Measurements from ENCODE around the gene IFNAR1. TPM values are rescaled to one million over a fixed set of nuclear protein-coding genes. Genes with fewer than 3 reads are reported as not detected.
A peak's percentile ranks its signal among the peaks of the same experiment; 100 is the strongest.

IFNAR1 gene
- total and polyA plus RNA-seq, 9 of the 15 experiments (the other 6 are each of a cell fraction or from before 2014, with no cell fraction given): 8.6 to 31.8 (median 14.8) TPM

GRCh38 chr21:33378081-33378480 is 53.3 kb downstream of the IFNAR1 start:
- Histone ChIP-seq H2AFZ (ENCODE audit: low read depth, low read length) (no peak overlapping the region), H4K20me1 (replicated peaks; ENCODE audit: control insufficient read depth, insufficient read depth, low read length) (no peaks in the 10 kb centered on the region), H3K79me2 (ENCODE audit: control insufficient read depth, insufficient read depth, low read length) (no peaks in the 10 kb centered on the region), H3K4me3 (no peak overlapping the region), H3K9me1 (ENCODE audit: control insufficient read depth, insufficient read depth, low read length) (no peaks in the 10 kb centered on the region), H3K27me3 (ENCODE audit: control insufficient read depth in 2 of 2, insufficient read depth in 2 of 2, low read length in 2 of 2) (peaks cover 6 to 14% of the 10 kb centered on the region in 2 experiments; a peak in 2 of 5 replicates), H3K27ac (ENCODE audit: extremely low read depth, low read depth, low read length) (no peak overlapping the region), H3K9ac (ENCODE audit: insufficient read depth in 1 of 2, low read depth in 2 of 2, low read length in 2 of 2) (no peak overlapping the region), H3K4me1 (replicated peaks in 1 of 2; ENCODE audit: control insufficient read depth in 2 of 2, insufficient read depth in 2 of 2, low read length in 2 of 2) (peaks cover 5 to 21% of the 10 kb centered on the region in 2 experiments), H3K4me2 (ENCODE audit: insufficient read depth, low read length) (no peak overlapping the region), H3K36me3 (ENCODE audit: control insufficient read depth, insufficient read depth, low read length) (no peaks in the 10 kb centered on the region), H3K9me3 (replicated peaks; ENCODE audit: control insufficient read depth, insufficient read depth, low read depth, low read length) (no peaks in the 10 kb centered on the region)
- peak; percentile 47; the same call in 1 of the 2 replicates for TF ChIP-seq ZBTB33 (CRISPR knock-in tag; IDR thresholded peaks at IDR 0.05)
- TF ChIP-seq RAD51 (IDR thresholded peaks at IDR 0.05; ENCODE audit: borderline replicate concordance, low read depth): no peak
- no peak for TF ChIP-seq THAP7 (CRISPR knock-in tag; IDR thresholded peaks at IDR 0.05)
- ATAC-seq (no peak), DNase-seq (ENCODE audit: extremely low read depth in 1 of 4, low spot score in 3 of 4) (no peak), FAIRE-seq (no peak)
- BruUV-seq (replicated peaks): no TSS peak
- ChIA-PET CTCF (ENCODE audit: low intra/inter-chr PET ratio) (interaction anchor here (0.7 kb wide), 1 partner anchor 178 kb away, joined by 3 read pairs; no protein-coding TSS in a partner anchor), POLR2A (interaction anchor here (0.6 to 0.7 kb wide), 2 partner anchors 50 to 77 kb away, joined by 3 read pairs; no protein-coding TSS in a partner anchor)
- in situ Hi-C loops (cut with MboI) (loop anchor here (5.0 kb wide), 1 partner anchor 181 kb away; no protein-coding TSS in a partner anchor), intact Hi-C loops (cut with micrococcal nuclease) (loop anchor here (10.0 kb wide), 1 partner anchor 543 kb away; no protein-coding TSS in a partner anchor)
- 24% methylated on average over 9 of the region's 9 CpGs for WGBS (ENCODE audit: insufficient coverage, low coverage, missing lambda C conversion rate)
